ENCODE measurements around the gene HTR7. TPM values are rescaled to one million over a fixed set of nuclear protein-coding genes. Genes with fewer than 3 reads are reported as not detected.

The HTR7 gene
- total RNA-seq, 1 experiment from 2014 or later: 0.33 TPM

Other genes with a start within 250 kb of the HTR7 start
- gene RPP30, start 13.9 kb upstream of the HTR7 start, total RNA-seq (2021; ENCODE audit: unreplicated experiment): 59.0 TPM
- gene ANKRD1, start 63.0 kb upstream of the HTR7 start, total RNA-seq (2021; ENCODE audit: unreplicated experiment): 0.26 TPM